HFF-Myc (cell line): ENCODE data around the gene IFNL2.

Experiments
- DNase-seq: peaks from one replicate; pipeline ENCODE4 v3.0.0-alpha.2; 2011; ENCODE audit warnings: low read depth; ENCODE audit errors: extremely low read depth
- H3K4me3 ChIP-seq: replicated peaks from 2 replicates; pipeline ENCODE4 v1.5.1; 2011; ENCODE audit warnings: low read depth, mild to moderate bottlenecking, control low read depth, low read length
- CTCF ChIP-seq: IDR thresholded peaks from 2 replicates; pipeline ENCODE4 v1.5.1; 2012; ENCODE audit warnings: mild to moderate bottlenecking, low read depth, low read length, control low read depth; ENCODE audit errors: missing control alignments

Gene IFNL2

GRCh38 chr19:39254531-39255345, 13.5 kb upstream of the IFNL2 start:
- no peak for TF ChIP-seq CTCF
- no peak overlapping the region for H3K4me3 ChIP-seq
- DNase-seq, result no peak

GRCh38 chr19:39257227-39257626, 11.0 kb upstream of the IFNL2 start:
- TF ChIP-seq CTCF, result no peak
- no peak overlapping the region for H3K4me3 ChIP-seq
- DNase-seq, result no peak

- no peak for TF ChIP-seq CTCF
- no peak overlapping the region for H3K4me3 ChIP-seq
- no peak for DNase-seq
These were observed 6.5 kb upstream of the IFNL2 start for GRCh38 chr19:39261704-39262103.

GRCh38 chr19:39262496-39262895, 5.7 kb upstream of the IFNL2 start:
- H3K4me3 ChIP-seq, result no peak overlapping the region
- DNase-seq, result no peak
- TF ChIP-seq CTCF, result no peak

GRCh38 chr19:39263912-39264305, 4.3 kb upstream of the IFNL2 start:
- TF ChIP-seq CTCF, result no peak
- H3K4me3 ChIP-seq, result no peak overlapping the region
- DNase-seq, result no peak

GRCh38 chr19:39264306-39265290, 3.6 kb upstream of the IFNL2 start:
- no peak for DNase-seq
- no peak overlapping the region for H3K4me3 ChIP-seq
- no peak for TF ChIP-seq CTCF
